ENCODE results near the gene TRMT1L. TPM values are rescaled to one million over a fixed set of nuclear protein-coding genes. Genes with fewer than 3 reads are reported as not detected.

The TRMT1L gene
- total RNA-seq, 2 donors from 2014 or later: 10.6 to 15.0 TPM

- no peak for ATAC-seq
- no peak overlapping the region for H3K4me3 Mint-ChIP-seq
- no peaks in the 10 kb centered on the region for H3K9me3 Mint-ChIP-seq
- no peak for DNase-seq (ENCODE audit: low spot score)
- peaks cover 11% of the 10 kb centered on the region for H3K36me3 Mint-ChIP-seq
- no peak overlapping the region for H3K27ac Mint-ChIP-seq
- H3K4me1 Mint-ChIP-seq (ENCODE audit: low read depth in 2 of 2): peaks cover 15 to 23% of the 10 kb centered on the region in 2 donors
- H3K27me3 Mint-ChIP-seq: no peaks in the 10 kb centered on the region
Observed at GRCh38 chr1:185152187-185152767, 4.5 kb downstream of the TRMT1L start.

- H3K27me3 Mint-ChIP-seq: no peaks in the 10 kb centered on the region
- H3K4me1 Mint-ChIP-seq (ENCODE audit: low read depth in 2 of 2): peaks cover 14 to 23% of the 10 kb centered on the region in 2 donors
- no peak for DNase-seq (ENCODE audit: low spot score)
- H3K27ac Mint-ChIP-seq: no peak overlapping the region
- ATAC-seq: no peak
- peaks cover 11% of the 10 kb centered on the region for H3K36me3 Mint-ChIP-seq
- H3K9me3 Mint-ChIP-seq: no peaks in the 10 kb centered on the region
- H3K4me3 Mint-ChIP-seq: no peak overlapping the region
Observed at GRCh38 chr1:185151215-185151614, 5.5 kb downstream of the TRMT1L start.

GRCh38 chr1:185144233-185144632, 12.5 kb downstream of the TRMT1L start:
- ATAC-seq: no peak
- no peaks in the 10 kb centered on the region for H3K27me3 Mint-ChIP-seq
- no peak overlapping the region for H3K4me3 Mint-ChIP-seq
- H3K9me3 Mint-ChIP-seq: no peaks in the 10 kb centered on the region
- no peaks in the 10 kb centered on the region for H3K4me1 Mint-ChIP-seq (ENCODE audit: low read depth in 2 of 2)
- H3K36me3 Mint-ChIP-seq: peaks cover 17% of the 10 kb centered on the region
- DNase-seq (ENCODE audit: low spot score): no peak
- H3K27ac Mint-ChIP-seq: no peak overlapping the region

- Mint-ChIP-seq H3K27me3 (no peaks in the 10 kb centered on the region), H3K4me1 (ENCODE audit: low read depth in 2 of 2) (no peaks in the 10 kb centered on the region), H3K27ac (no peak overlapping the region), H3K9me3 (no peaks in the 10 kb centered on the region), H3K4me3 (no peak overlapping the region), H3K36me3 (peaks cover 6% of the 10 kb centered on the region)
- no peak for DNase-seq (ENCODE audit: low spot score)
- no peak for ATAC-seq
Observed at GRCh38 chr1:185139246-185139645, 17.5 kb downstream of the TRMT1L start.

- H3K27me3 Mint-ChIP-seq: no peaks in the 10 kb centered on the region
- H3K4me1 Mint-ChIP-seq (ENCODE audit: low read depth in 2 of 2): no peaks in the 10 kb centered on the region
- ATAC-seq: no peak
- no peaks in the 10 kb centered on the region for H3K9me3 Mint-ChIP-seq
- H3K4me3 Mint-ChIP-seq: no peak overlapping the region
- no peak for DNase-seq (ENCODE audit: low spot score)
- no peak overlapping the region for H3K27ac Mint-ChIP-seq
- peaks cover 10% of the 10 kb centered on the region for H3K36me3 Mint-ChIP-seq
Observed at GRCh38 chr1:185137896-185138545, 18.7 kb downstream of the TRMT1L start.

GRCh38 chr1:185132534-185132933, 24.2 kb downstream of the TRMT1L start:
- no peak for ATAC-seq
- Mint-ChIP-seq H3K9me3 (peaks cover 4% of the 10 kb centered on the region), H3K4me1 (ENCODE audit: low read depth in 2 of 2) (no peaks in the 10 kb centered on the region), H3K27ac (no peak overlapping the region), H3K27me3 (no peaks in the 10 kb centered on the region), H3K36me3 (peaks cover 17% of the 10 kb centered on the region), H3K4me3 (no peak overlapping the region)
- DNase-seq (ENCODE audit: low spot score): no peak

GRCh38 chr1:185129708-185130107, 27.0 kb downstream of the TRMT1L start:
- H3K27me3 Mint-ChIP-seq: no peaks in the 10 kb centered on the region
- no peak for ATAC-seq
- H3K4me1 Mint-ChIP-seq (ENCODE audit: low read depth in 2 of 2): no peaks in the 10 kb centered on the region
- peaks cover 4% of the 10 kb centered on the region for H3K9me3 Mint-ChIP-seq
- no peak overlapping the region for H3K4me3 Mint-ChIP-seq
- no peak for DNase-seq (ENCODE audit: low spot score)
- H3K27ac Mint-ChIP-seq: no peak overlapping the region
- H3K36me3 Mint-ChIP-seq: peaks cover 17% of the 10 kb centered on the region

- H3K36me3 Mint-ChIP-seq: peaks cover 21% of the 10 kb centered on the region
- peaks cover 11% of the 10 kb centered on the region for H3K9me3 Mint-ChIP-seq
- no peak overlapping the region for H3K4me3 Mint-ChIP-seq
- H3K27ac Mint-ChIP-seq: no peak overlapping the region
- no peaks in the 10 kb centered on the region for H3K27me3 Mint-ChIP-seq
- no peak for DNase-seq (ENCODE audit: low spot score)
- no peak for ATAC-seq
- H3K4me1 Mint-ChIP-seq (ENCODE audit: low read depth in 2 of 2): no peaks in the 10 kb centered on the region
Observed at GRCh38 chr1:185112356-185112755, 44.4 kb downstream of the TRMT1L start.

- Mint-ChIP-seq H3K36me3 (peaks cover 21% of the 10 kb centered on the region), H3K27me3 (no peaks in the 10 kb centered on the region), H3K4me1 (ENCODE audit: low read depth in 2 of 2) (no peaks in the 10 kb centered on the region), H3K9me3 (peaks cover 11% of the 10 kb centered on the region), H3K4me3 (no peak overlapping the region), H3K27ac (no peak overlapping the region)
- DNase-seq (ENCODE audit: low spot score): no peak
- ATAC-seq: no peak
Observed at GRCh38 chr1:185111873-185112272, 44.9 kb downstream of the TRMT1L start.

GRCh38 chr1:185110145-185110544, 46.6 kb downstream of the TRMT1L start:
- Mint-ChIP-seq H3K9me3 (peaks cover 11% of the 10 kb centered on the region), H3K4me3 (no peak overlapping the region), H3K27me3 (no peaks in the 10 kb centered on the region), H3K27ac (no peak overlapping the region), H3K4me1 (ENCODE audit: low read depth in 2 of 2) (no peaks in the 10 kb centered on the region), H3K36me3 (peaks cover 30% of the 10 kb centered on the region)
- DNase-seq (ENCODE audit: low spot score) (no peak), ATAC-seq (no peak)

- H3K36me3 Mint-ChIP-seq: peaks cover 34% of the 10 kb centered on the region
- no peak for DNase-seq (ENCODE audit: low spot score)
- H3K9me3 Mint-ChIP-seq: peaks cover 11% of the 10 kb centered on the region
- no peak overlapping the region for H3K27ac Mint-ChIP-seq
- H3K27me3 Mint-ChIP-seq: no peaks in the 10 kb centered on the region
- H3K4me3 Mint-ChIP-seq: no peak overlapping the region
- H3K4me1 Mint-ChIP-seq (ENCODE audit: low read depth in 2 of 2): no peaks in the 10 kb centered on the region
- ATAC-seq: no peak
Observed at GRCh38 chr1:185108321-185108720, 48.4 kb downstream of the TRMT1L start.

GRCh38 chr1:185105121-185105520, 51.6 kb downstream of the TRMT1L start:
- Mint-ChIP-seq H3K27ac (no peak overlapping the region), H3K27me3 (no peaks in the 10 kb centered on the region), H3K9me3 (peaks cover 8% of the 10 kb centered on the region), H3K4me1 (ENCODE audit: low read depth in 2 of 2) (no peaks in the 10 kb centered on the region), H3K4me3 (no peak overlapping the region), H3K36me3 (peaks cover 45% of the 10 kb centered on the region)
- ATAC-seq (no peak), DNase-seq (ENCODE audit: low spot score) (no peak)

- Mint-ChIP-seq H3K36me3 (peaks cover 36% of the 10 kb centered on the region), H3K4me3 (no peak overlapping the region), H3K27ac (no peak overlapping the region), H3K4me1 (ENCODE audit: low read depth in 2 of 2) (no peaks in the 10 kb centered on the region), H3K9me3 (peaks cover 3% of the 10 kb centered on the region), H3K27me3 (no peaks in the 10 kb centered on the region)
- DNase-seq (ENCODE audit: low spot score) (no peak), ATAC-seq (no peak)
Observed at GRCh38 chr1:185104083-185104482, 52.7 kb downstream of the TRMT1L start.

GRCh38 chr1:185096531-185096930, 60.2 kb downstream of the TRMT1L start:
- Mint-ChIP-seq H3K36me3 (peaks cover 26% of the 10 kb centered on the region), H3K4me1 (ENCODE audit: low read depth in 2 of 2) (no peaks in the 10 kb centered on the region), H3K4me3 (no peak overlapping the region), H3K27me3 (no peaks in the 10 kb centered on the region), H3K27ac (no peak overlapping the region), H3K9me3 (no peaks in the 10 kb centered on the region)
- ATAC-seq (no peak), DNase-seq (ENCODE audit: low spot score) (no peak)

- H3K27me3 Mint-ChIP-seq: no peaks in the 10 kb centered on the region
- no peak for DNase-seq (ENCODE audit: low spot score)
- no peak for ATAC-seq
- H3K27ac Mint-ChIP-seq: no peak overlapping the region
- H3K4me3 Mint-ChIP-seq: no peak overlapping the region
- peaks cover 20% of the 10 kb centered on the region for H3K36me3 Mint-ChIP-seq
- H3K4me1 Mint-ChIP-seq (ENCODE audit: low read depth in 2 of 2): no peaks in the 10 kb centered on the region
- H3K9me3 Mint-ChIP-seq: no peaks in the 10 kb centered on the region
Observed at GRCh38 chr1:185094761-185095160, 62.0 kb downstream of the TRMT1L start.

Measured in natural killer cell treated with Interleukin-12 subunit alpha and Interleukin-12 subunit beta and Interleukin-15 and Interleukin-18, amount 100 ng/mL, for 72 hours (primary cell).